ENCODE results near the gene SUPT6H.

The SUPT6H gene

DNA sequence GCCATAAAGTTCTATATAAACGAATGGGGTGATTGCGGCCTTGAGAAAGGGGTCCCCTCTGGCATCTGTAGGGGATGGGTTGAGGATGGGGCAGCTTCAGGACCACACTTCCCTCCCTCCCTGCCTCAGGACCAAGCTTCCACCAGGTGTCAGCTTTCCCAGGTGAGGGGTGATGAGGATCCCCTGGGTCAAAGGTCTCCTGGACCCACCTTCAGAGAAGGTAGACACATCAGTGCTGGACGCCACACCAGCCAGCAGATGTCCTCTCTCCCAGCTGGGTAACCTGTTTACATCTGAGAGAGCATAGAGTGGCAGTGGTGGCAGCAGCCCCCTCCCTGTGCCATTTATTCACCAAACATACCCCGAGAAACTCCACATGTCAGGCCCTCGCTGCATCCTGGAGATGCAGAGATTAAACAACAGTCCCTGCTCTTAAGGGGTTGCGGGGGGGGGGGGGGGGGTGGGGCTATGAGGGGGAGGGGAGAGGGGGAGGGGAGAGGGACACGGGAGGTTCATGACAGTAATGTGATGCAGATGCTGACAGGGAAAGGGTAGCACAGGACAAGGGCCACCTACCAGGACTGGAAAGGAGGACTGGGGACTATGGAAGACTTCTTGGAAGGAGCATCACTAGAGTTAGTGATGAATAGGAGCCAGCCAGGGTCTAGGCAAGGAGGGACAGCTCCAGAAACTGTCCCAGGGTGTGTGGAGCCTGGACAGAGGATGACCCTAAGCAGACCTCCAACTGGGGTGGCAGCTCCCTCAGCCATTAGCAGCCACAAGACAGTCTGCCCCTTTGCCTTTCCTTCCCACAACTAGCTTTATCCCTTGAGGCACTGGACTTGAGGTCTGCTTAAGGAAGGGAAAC lies 44.7 kb downstream of the SUPT6H start:
- peak overlapping the region; percentile 95; the same call in 1 of the 2 replicates for H3K27ac ChIP-seq
- no peak for TF ChIP-seq ZFX (IDR thresholded peaks at IDR 0.05; ENCODE audit: borderline replicate concordance)
- TF ChIP-seq, protein P1, sequence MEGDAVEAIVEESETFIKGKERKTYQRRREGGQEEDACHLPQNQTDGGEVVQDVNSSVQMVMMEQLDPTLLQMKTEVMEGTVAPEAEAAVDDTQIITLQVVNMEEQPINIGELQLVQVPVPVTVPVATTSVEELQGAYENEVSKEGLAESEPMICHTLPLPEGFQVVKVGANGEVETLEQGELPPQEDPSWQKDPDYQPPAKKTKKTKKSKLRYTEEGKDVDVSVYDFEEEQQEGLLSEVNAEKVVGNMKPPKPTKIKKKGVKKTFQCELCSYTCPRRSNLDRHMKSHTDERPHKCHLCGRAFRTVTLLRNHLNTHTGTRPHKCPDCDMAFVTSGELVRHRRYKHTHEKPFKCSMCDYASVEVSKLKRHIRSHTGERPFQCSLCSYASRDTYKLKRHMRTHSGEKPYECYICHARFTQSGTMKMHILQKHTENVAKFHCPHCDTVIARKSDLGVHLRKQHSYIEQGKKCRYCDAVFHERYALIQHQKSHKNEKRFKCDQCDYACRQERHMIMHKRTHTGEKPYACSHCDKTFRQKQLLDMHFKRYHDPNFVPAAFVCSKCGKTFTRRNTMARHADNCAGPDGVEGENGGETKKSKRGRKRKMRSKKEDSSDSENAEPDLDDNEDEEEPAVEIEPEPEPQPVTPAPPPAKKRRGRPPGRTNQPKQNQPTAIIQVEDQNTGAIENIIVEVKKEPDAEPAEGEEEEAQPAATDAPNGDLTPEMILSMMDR (IDR thresholded peaks at IDR 0.05) = no peak

DNA sequence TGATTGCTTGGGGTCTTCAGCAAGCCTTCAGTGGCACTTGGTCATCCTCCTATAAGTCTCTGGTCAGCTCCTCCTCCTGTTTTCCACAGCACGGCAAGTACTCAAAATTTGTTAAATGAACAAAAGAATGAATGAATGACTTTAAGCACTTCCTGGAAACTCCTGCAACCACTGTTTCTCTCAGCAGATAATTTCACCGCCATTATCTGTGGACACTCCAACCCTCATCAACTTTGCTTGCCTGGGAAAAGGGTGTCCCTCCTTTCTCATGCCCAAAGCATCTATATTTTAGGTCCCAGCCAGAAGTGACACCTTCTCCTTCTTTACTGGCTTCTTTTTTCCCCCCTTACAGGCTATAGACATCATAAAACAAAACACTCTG lies 45.3 kb downstream of the SUPT6H start:
- TF ChIP-seq ZFX (IDR thresholded peaks at IDR 0.05; ENCODE audit: borderline replicate concordance) = no peak
- TF ChIP-seq, protein P1 (IDR thresholded peaks at IDR 0.05) = no peak
- peak overlapping the region; percentile 95; the same call in 1 of the 2 replicates for H3K27ac ChIP-seq

DNA sequence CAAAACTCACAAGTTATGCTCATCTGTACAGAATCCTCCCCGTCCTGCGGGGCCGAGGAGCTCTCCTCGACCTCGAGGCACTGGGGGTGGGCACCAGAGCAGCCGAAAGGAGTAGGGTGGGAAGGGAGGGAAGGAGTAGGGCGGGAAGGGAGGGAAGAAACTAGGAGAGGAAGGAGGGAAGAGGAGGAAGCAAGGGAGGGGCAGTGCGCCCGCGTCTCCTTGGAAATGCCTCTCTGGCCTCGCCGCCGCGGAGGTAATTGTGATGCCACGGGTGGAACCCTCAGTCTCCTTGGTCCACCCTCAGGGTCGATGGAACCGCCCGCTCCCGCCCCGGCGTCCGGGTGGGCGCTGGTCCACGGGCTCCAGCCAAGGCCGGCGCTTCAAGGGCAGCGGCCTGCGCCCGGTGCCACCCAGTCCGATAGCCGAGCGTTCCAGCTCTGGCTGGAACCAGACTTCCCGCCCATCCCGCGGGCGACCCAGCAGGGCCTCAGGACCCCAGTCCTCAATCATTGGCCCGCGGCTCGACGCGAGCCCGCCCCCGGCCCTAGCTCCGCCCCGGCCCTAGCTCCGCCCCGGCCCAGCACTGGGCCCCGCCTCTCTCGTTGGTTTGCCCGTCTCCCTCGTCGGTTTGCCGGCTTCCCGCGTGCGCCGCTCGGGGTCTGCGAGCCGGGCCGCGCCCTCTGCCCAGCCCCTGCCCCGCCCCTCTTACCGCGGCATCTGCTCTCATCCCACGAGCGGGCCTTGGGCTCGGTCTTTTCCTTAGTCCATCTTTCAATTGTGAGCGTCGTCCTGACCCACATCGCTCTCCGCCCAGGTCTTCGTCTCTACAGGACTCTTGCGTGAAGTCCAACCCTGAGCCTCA lies 49.1 kb downstream of the SUPT6H start:
- no peak for TF ChIP-seq ZFX (IDR thresholded peaks at IDR 0.05; ENCODE audit: borderline replicate concordance)
- TF ChIP-seq, protein P1 (IDR thresholded peaks at IDR 0.05) = no peak
- peak overlapping the region; percentile 95 for H3K27ac ChIP-seq

DNA sequence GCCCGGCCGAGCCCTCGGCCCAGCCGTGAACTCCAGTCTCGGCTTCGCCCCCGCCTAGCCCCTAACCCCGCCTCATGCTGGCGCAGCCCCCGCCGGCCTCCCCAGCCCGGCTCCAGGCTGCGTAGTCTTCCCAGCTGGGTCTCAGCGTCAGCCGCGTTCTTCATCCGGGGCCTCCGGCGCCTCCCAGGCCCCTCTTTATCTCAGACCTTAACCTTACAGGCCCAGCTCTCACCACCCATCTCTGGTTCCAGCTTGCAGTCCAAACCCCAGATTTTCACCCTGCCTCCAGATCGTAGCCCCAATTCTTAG lies 49.7 kb downstream of the SUPT6H start, which contains the start of gene PROCA1:
Gene PROCA1 (minus strand): TSS at position 166 of the 309 bp plus-strand sequence. CDS start 228 bp downstream, outside the sequence.
- H3K27ac ChIP-seq = peak within 1 kb of the TSS; percentile 95
- TF ChIP-seq ZFX (IDR thresholded peaks at IDR 0.05; ENCODE audit: borderline replicate concordance) = no peak

DNA sequence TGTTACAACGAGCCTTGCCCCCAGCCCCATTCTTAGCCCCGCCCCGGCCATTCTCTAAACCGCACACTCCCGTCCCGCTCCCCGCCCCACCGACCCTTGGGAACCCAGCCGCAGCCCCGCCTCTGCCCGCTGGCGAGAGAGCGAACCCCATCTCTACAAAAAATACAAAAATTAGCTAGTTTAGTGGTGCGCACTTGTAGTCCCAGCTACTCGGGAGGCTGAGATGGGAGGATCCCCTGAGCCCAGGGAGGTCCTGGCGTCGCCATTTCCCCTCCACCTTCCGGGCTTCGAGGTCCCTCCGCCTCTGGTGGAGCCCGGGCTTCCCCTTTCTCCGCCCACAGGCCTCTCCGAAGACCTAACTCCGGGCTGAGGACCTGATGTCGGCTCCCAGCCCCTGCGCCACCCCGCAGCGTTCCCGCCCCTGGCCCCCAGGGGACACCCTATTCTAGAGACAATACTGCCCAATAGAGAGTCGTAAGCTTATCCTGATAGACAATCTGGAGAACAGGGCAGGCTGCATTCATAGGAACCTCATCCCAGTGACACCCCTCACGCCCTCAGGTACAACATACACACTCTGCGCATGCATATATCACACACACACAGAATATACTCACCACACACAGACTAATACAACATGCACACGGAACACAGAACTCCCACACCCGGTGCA lies 50.2 kb downstream of the SUPT6H start:
- peak overlapping the region; percentile 95 for H3K27ac ChIP-seq

DNA sequence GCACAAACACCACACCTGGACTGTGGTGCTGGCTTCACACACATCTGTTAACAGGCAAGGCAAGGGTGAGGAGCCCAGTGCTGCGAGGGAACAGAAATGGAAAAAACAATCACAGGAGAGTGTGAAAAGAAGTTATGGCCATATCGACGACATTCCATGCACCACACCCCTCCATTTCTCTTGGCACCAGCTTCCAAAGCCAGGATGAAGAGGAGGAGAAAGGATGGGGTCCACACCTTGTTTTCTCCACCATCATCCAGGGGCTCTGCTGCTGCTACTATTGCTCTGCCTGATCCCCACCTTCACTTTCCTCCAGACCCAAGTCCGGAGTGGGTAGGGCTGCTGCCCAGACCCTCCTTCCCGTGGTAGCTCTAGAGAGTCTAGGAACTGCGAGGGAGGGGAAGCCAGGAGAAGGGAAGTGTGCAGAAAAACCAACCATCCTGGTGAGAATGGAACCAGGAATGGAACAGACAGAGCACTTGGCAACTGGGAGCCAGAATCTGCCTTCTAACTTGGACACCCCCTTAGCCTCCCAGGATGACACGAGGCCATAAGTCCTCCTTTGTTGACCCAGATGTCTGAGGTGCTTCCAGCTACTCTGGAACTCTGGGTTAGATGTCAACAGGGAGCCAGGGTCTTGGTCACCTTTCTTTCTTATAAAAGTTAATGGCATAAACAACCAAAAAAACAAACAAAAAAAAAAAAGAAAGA lies 50.9 kb downstream of the SUPT6H start:
- H3K27ac ChIP-seq = no peak overlapping the region; the same call in 1 of the 2 replicates

More for the DNA sequence above, 50.2 kb downstream of the SUPT6H start:
- TF ChIP-seq, protein P1 (IDR thresholded peaks at IDR 0.05) = no peak
- TF ChIP-seq ZFX (IDR thresholded peaks at IDR 0.05; ENCODE audit: borderline replicate concordance) = no peak

More for the DNA sequence above, 50.9 kb downstream of the SUPT6H start:
- TF ChIP-seq, protein P1 (IDR thresholded peaks at IDR 0.05) = no peak
- no peak for TF ChIP-seq ZFX (IDR thresholded peaks at IDR 0.05; ENCODE audit: borderline replicate concordance)

Measured in 22Rv1 (cell line).